ENCODE results near the gene PRKACA.
A peak's percentile ranks its signal among the peaks of the same experiment; 100 is the strongest.
"Not testable (repeated sequence)": the region's sequence is repeated elsewhere in the genome, so short reads cannot be mapped to it uniquely, and the experiment has no call there.

Gene PRKACA

DNA sequence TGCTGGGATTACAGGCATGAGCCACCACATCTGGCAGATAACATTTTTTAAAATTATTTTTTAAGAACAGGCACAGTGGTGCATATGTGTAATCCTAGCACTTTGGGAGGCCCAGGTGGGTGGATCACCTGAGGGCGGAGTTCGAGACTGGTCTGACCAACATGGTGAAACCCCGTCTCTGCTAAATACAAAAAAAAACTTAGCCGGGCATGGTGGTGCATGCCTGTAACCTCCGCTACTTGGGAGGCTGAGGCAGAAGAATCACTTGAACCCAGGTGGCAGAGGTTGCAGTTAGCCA is 55.1 kb downstream of the PRKACA start:
- no peak for DNase-seq

DNA sequence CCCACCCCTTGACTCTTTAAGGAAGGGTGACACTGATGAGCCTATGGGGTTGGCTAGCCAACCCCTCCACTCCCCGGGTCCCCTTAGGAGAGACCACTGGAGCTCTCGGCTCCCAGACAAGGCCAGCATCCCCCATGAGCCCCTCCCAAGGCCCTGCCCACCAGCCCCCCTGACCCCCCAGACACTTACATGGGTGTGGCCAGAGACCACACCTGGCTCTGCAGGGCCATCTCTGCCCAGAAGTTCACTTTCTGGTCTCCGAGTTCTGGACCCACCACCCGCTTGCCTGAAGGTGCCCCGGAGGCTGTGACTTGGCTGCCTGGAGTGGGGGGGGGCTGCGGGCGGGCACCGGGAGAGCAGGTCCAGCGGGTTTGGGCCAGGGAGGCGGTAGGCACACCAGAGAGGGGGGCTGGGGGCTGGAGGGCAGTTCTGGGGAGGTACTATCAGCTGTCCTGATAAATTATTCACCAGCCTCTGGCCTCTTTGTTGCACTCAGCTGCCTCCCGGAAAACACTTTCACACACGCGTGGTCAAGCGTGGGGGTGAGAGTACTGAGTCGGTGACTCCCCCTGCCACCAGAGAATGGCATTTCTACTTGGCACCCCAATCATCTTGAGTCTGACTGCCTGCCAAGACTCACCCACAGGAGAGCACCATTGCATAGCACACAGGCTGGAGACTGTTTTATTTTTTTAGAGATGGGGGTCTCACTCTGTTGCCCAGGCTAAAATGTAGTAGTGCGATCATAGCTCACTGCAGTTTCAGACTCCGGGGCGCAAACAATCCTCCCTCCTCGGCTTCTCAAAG is 55.6 kb downstream of the PRKACA start, which contains the start of gene PALM3:
Gene PALM3, minus strand, starts transcription at position 326 of the 807 bp plus-strand sequence. Its CDS starts 96 bp downstream, at position 230.
- DNase-seq: no peak

DNA sequence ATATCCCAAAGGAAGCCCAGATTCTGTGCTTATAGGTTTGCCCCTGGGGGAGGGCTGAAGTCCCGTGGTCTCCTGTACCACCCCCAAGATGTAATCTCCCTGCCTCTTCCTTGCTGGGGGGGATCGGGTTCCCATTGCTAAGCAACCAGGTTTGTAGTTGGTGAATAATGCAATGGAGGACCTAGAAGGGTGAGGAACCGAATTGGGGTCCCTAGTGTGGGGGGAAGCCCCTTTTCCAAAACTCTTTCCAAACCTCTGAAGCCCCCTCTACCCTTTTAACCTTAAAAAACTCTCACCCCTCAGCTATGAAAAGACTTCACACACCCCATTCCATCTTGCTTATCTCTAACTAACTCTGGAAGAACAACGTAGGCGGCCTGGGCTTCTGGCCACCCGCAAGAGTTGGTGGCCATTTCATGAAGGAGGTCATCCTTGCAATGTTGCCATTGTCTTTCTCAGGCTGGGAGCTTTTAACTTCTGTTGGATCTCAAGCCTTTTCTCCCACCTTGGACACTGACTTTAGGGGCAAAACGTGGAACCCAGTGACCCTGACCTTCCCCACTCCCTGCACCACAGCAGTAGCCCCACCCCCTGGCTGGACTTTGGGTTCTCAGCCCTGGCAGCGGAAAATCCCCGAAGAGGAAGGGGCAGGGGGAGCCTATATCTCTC is 56.3 kb downstream of the PRKACA start:
- DNase-seq: no peak

DNA sequence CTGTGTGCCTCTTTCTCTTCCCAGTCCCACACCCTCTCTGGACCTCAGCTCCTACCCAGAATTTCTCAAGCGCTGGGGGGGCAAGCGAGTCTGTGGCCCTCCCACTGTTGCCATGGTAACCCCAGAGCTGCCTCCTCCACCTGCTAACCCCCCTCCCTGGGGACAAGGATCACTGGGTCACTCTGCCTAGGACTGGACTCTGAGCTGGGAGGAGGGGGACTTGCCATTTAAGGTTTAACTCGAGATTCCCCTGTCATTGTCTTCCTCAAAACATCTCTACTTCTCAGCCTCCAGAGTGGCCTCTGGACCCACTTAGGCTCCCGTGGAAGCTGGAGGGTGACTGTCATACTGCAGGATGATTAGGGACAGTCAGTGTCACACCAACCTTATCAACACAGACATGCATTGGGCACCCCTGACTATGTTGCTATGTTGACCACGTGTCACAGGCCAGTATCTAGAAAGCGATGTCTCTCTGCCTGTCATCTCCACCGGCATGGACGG is 57.9 kb downstream of the PRKACA start:
- DNase-seq: no peak

DNA sequence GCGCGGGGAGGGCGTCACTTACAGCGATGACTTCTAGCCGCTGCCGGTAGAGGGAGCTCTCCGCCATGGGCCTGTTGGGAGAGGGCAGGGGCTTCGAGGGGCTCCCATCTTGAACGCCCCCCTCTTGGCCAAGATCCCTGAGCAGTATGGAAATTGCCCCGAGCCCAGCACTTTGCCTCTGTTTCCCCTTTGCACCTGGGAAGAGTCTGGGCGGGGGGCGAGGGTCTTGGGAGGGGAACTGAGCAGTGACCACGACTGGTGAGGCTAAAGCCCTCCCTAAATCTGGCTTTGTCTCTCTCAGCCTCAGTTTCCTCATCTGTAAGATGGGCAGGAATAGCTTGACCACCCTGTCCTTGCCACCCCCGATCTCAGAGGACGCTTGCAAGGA is 58.5 kb downstream of the PRKACA start:
- no peak for DNase-seq

DNA sequence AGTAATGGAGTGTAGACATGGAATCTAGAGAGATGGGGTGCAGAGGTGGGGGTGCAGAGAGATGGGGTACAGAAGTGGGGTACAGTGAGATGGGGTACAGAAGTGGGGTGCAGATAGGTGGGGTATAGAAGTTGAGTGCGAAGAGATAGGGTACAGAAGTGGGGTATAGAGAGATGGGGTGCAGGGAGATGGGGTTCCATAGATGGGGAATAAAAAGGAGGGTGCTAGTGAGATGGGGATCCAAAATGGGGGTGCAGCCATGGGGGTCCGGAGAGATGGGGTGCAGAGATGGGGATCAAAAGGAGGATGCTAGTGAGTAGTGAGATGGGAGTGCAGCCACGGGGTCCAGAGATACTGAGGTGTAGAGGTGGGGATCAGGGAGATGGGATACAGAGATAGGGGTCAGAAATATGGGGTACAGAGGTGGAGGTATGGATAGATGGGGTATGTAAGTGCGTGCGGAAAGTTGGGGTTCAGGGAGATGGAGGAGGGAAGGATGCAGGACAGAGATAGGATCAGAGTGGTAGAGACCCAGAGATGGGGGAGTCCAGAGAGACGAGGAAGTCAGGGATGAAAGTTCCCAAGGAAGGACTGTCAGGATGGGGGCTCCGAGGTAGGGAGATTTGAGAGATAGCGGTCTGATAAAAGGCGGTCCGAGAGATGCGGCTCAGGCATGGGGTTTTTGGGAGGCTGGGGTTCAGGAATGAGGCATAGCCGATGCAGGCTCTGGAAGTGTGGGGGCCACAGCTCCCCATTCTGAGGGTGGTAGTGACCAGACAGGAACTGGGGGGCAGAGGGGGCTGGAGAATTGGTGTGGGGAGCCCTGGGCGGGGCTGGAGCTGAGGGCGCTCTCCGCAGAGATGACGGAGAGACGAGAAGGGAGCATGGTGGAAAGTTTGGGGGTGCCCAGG is 59.1 kb downstream of the PRKACA start:
- no peak for DNase-seq

DNA sequence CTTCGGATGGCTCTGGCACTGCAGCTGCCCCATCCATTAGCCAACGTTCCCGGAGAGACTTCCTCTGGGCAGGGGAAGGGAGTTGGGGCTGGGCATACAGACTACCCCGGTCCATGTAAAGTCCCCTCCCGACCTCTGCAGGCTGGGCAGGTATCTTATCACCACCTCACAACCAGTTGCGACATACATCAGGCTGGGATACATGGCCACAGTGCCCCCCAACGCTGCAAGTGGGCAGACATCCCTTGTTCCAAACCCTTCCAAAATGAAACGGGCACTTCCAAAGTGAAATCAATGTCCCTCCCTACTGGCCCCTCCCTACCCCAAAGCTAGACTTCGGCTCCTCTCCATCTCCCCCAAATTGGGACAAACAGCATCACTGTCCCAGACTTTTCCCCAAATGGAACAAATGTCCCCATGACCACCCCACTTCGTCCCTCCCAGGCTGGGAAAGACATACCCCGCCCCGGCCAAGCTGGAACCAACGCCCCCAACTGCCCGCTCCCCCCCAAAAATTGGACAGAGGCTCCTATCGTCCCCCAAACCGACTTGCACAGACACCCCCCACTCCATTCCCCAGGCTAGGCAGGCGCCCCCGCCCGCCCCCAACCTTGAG is 60.7 kb downstream of the PRKACA start:
- no peak for DNase-seq

DNA sequence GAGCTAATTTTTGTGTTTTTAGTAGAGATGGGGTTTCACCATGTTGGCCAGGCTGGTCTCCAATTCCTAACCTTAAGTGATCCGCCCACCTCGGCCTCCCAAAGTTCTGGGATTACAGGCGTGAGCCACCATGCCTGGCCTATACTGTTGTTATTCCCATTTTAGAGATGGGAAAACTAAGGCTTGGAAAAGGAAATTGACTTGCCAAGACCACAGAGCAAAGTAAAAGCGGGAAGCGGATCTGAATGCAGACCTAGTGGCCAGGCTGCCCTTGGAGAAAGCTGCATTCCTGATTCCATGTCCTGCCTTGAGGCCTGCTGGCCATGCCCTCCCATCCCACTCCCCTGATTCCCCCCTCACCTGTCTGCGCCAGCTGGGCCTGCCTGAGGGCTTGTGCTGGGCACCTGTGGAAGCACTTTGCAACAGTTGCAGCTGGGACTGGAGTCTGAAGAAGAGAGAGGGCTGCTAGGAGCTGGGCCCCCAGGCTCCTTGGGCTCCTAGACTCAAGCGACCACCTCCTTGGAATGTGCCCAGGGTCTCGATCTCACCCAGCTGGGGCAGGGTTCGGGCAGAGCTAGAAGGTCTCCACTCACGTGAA is 61.4 kb downstream of the PRKACA start:
- DNase-seq: no peak

DNA sequence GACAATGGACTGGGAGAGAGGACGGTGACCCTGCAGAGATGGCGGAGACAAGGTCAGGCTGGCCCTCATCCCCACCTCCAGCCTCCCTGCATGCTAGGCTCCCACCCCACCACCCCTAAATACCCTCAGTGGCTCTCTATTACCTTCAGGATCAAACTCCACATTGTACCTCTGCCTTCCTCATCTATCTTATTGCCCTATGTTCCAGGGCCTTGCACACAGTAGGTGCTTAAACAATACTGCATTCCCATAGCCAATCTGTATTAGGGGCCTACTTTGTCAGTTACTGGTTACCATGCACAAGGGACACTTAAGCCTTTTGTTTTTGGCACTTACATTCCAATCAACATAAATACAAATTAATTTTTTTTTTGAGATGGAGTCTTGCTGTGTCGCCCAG is 62.2 kb downstream of the PRKACA start:
- DNase-seq: no peak

DNA sequence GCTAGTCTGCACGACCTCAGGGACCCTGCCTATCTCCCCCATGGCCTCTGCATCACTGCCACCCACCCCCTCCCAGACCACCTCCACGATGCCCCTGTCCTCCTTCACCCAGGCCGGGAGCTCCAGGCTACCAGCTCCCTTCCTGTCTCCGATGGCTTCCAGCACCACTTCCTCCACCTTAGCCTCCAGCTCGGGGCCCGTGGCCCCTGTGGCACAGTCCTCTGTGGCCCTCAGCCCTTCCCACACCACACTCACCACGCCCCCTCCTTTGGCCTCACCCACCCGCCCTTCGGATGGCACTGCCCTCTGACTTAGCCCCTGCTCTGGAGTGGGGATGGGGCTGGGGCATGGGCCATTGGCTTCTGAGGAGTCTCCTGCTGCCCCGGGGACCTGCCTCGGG is 62.8 kb downstream of the PRKACA start:
- DNase-seq: no peak

DNA sequence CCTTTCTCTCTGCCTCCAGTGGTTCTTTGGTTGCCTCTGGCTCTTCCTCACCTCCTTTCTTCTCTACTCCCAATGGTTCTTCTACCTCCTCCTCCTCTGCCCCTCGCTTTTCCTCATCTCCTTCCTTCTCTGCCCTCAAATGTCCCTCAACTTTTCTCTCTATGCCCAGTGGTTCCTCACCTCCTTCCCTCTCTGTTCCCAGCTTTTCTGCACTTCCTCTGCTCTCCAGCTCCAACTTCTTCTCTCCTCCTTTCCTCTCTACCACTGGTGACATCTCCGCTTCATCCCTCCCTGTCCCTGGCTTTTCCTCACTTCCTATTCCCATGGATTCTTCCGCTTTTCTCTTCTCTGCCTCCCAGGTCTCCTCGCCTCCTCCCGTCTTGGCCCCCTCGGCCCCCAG is 63.5 kb downstream of the PRKACA start:
- no peak for DNase-seq

DNA sequence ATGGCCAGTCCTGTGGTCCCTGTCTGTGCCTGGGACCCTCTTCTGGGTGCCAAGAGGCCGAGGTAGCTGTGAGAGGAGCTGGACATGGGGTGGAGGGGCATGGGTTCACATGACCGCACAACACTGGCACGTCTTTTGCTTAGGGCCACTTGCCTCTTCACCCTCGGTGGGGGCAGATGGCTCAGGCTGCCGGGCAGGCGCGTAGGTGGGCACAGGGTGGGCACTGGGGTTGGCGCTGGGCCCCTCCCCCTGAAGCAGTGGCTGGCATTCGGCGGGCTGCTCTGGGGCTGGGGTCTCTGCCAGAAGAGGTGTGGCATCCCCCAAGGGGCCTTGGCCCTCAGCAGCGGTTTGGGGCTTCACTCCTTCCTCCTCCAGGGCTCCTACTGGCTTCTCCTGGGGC is 64.1 kb downstream of the PRKACA start:
- no peak for DNase-seq

DNA sequence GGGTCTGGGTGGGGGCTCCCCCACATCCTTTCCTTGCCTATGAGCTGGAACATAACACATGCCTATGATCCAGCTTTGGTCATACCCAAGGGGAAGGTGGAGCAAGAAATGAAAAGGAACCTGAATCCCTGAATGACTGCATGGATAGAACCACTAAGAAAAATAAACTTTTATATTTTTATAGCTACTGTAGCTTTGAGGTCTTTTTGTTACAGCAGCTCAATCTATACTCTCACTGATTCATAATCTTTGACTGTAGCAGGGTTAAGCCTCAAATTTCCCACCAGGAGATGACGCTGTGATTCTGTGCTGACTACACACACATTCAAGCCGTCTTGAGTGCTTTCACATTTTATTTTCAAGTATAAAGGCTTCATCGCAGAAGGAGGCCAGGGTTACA is 64.5 kb downstream of the PRKACA start:
- no peak for DNase-seq

DNA sequence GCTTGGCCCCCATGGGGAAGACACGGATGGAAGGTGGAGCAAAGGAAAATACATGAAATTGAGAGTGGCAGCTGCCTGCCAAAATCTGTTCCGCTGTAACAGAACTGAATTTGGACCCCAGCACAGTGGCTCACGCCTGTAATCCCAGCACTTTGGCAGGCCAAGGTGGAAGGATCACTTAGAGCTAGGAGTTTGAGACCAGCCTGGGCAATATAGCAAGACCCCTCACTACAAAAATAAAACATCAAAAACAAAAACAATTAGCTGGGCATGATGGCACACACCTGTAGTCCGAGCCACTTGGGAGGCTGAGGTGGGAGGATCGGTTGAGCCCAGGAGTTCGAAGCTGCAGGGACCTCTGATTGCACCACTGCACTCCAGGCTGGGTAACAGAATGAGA is 65.1 kb downstream of the PRKACA start:
- no peak for DNase-seq

DNA sequence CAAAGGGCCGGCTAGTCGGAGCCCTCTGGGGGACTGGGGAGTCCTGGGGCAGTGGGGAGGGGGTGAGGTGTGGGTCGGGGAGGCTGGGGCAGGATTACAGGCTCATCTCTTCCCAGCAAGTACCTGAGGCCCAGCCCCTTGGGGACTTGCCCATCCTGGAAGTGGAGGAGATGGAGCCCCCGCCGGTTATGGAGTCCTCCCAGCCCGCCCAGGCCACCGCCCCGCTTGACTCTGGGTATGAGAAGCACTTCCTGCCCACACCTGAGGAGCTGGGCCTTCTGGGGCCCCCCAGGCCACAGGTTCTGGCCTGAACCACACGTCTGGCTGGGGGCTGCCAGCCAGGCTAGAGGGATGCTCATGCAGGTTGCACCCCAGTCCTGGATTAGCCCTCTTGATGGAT is 65.6 kb downstream of the PRKACA start:
- no peak for DNase-seq

DNA sequence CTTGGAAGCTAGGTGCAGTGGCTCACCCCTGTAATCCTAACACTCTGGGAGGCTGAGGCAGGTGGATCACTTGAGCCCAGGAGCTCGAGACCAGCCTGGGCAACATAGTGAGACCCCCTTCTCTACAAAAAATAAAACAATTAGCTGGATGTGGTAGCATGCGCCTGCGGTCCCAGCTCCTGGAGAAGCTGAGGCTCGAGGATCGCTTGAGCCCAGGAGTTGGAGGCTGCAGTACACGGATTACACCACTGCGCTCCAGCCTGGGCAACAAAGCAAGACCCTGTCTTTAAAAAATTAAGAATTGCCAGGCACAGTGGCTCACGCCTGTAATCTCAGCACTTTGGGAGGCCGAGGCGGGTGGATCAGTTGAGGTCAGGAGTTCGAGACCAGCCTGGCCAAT is 66.6 kb downstream of the PRKACA start:
- not testable (repeated sequence) for DNase-seq

DNA sequence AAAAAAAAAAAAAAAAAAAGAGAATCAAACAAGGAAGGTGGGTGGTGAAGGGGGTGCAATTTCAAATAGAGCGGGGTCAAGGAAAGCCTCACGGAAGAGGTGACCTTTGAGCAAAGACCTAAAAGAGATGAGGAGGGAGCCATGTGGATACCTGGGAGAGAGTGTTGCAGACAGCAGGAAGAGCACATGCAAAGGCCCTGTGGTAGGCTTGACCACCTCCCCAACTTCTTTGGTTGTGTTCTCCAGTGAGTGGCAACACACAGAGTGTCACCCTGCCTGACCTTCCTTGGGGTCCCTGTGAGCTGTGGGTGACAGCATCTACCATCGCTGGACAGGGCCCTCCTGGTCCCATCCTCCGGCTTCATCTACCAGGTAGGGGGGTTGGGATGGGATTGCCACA is 67.0 kb downstream of the PRKACA start:
- DNase-seq: no peak

DNA sequence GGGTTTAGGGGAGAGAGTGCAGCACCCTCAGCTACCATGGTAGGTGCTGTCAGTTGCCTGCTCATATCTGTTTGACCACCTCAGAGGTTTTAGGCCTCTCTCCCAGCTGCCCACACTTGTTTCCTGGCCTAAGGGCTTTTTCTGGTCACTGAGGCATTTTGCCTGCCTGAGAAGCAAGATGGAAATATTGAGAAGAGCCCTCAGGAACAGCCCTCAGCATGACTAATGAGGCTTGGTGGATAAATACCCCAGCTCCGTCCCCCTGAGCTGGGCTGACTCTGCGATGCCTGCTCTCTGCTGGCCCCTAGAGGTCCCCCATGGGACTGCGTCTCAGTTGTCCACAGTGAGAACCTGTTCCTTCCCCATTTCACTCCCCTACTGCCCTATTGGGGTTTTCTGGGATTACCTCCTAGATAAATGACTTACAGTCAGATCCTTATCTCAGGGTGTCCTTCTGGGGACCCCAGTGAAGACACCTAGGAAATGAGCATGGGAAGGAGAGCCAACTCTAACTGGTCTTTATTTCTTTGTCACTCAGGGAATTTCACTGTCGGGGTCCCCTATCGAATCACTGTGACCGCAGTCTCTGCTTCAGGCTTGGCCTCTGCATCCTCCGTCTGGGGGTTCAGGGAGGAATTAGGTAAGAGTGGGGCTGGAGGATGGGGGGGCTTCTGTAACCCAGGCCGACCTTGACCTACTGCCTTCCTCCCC is 69.0 kb downstream of the PRKACA start:
- peak; percentile 17 for DNase-seq

DNA sequence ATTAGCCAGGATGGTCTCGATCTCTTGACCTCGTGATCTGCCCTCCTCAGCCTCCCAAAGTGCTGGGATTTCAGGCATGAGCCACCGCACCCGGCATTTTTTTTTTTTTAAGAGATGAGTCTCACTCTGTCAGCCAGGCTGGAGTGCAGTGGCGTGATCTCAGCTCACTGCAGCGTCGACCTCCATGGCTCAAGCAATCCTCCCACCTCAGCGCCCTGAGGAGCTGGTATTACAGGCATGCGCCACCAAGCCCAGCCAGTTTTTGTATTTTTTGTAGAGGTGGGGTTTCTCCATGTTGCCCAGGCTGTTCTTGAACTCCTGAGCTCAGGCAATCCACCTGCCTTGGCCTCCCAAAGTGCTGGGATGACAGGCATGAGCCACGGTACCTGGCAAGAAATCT is 69.7 kb downstream of the PRKACA start:
- not testable (repeated sequence) for DNase-seq

DNA sequence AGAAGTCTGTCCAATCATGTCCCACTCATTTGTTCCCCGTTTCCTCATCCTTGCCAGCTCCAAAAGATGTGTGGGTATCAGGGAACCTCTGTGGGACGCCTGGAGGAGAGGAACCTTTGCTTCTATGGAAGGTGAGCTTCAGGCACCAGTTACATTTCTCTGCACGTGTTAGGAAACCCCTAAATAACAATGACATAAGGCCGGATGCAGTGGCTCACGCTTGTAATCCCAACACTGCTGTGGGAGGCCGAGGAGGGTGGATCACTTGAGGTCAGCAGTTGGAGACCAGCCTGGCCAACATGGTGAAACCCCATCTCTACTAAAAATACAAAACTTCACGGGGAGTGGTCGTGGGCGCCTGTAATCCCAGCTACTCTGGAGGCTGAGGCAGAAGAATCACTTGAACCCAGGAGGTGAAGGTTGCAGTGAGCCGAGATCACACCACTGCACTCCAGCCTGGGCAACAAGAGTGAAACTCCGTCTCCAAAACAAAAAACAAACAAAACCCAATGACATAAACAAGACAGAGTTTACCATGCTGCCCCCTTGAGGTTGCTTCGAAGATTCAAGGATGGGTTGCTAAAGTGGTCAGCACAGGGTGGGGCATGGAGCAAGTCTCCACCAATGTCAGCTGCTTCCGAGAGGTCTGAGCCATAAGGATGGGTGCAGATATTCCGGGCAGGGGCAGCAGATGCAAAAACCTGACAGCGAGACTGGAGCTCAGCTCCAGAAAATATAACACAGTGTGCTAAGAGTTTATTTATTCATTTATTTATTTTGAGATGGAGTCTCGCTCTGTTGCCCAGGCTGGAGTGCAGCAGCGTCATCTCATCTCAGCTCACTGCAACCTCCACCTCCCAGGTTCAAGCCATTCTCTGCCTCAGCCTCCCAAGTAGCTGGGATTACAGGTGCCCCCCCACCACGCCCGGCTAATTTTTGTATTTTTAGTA is 74.6 kb downstream of the PRKACA start:
- DNase-seq: peak; percentile 39
